Activated B cell treated with CpG ODN at 0.5 μM for 24 hours (primary cell): ENCODE results near the gene MAP3K6. TPM values are rescaled to one million over a fixed set of nuclear protein-coding genes. Genes with fewer than 3 reads are reported as not detected.

ENCODE experiments used
- ATAC-seq: fragments of 200-7000 bp; cut with Tn5 transposase; one replicate; pipeline ENCODE4 v1.10.0; 2021; ENCODE audit warnings: low read depth, mild to moderate bottlenecking, moderate library complexity
- CTCF ChIA-PET: fragments of 350-600 bp; sonication (Branson Sonifier 250); formaldehyde crosslinking; loops from one replicate; lab custom pipeline; 2021; ENCODE audit warnings: antibody characterized with exemption; lab: Charles Lee
- POLR2A ChIA-PET: fragments of 350-600 bp; sonication (Branson Sonifier 250); formaldehyde crosslinking; loops from one replicate; lab custom pipeline; 2021; ENCODE audit warnings: antibody characterized with exemption; lab: Charles Lee
- DNase-seq: peaks from one replicate; pipeline ENCODE4 v3.0.0; 2022
- H3K27ac Mint-ChIP-seq: one replicate; pipeline ENCODE4 v1.8.0; 2020; ENCODE audit warnings: mixed read lengths
- H3K27me3 Mint-ChIP-seq: one replicate; pipeline ENCODE4 v1.8.0; 2021; ENCODE audit warnings: mixed read lengths
- H3K36me3 Mint-ChIP-seq: one replicate; pipeline ENCODE4 v1.8.0; 2021; ENCODE audit warnings: low read depth, mixed read lengths
- H3K4me1 Mint-ChIP-seq: one replicate; pipeline ENCODE4 v1.8.0; 2021; ENCODE audit warnings: mixed read lengths
- H3K4me3 Mint-ChIP-seq: one replicate; pipeline ENCODE4 v1.8.0; 2020; ENCODE audit warnings: mild to moderate bottlenecking, mixed read lengths
- H3K9me3 Mint-ChIP-seq: one replicate; pipeline ENCODE4 v1.8.0; 2020; ENCODE audit warnings: mixed read lengths
- CTCF ChIP-seq: fragments of 200-600 bp; IDR thresholded peaks from one replicate; pipeline ENCODE4 v1.8.0; 2022; ENCODE audit warnings: antibody characterized with exemption, mild to moderate bottlenecking
- intact Hi-C: fragments of 100-400 bp; cut with micrococcal nuclease; formaldehyde crosslinking; loops from one replicate; pipeline ENCODE4 v1.15.1; 2024
- total RNA-seq: library from RNA; stranded (reverse); gene quantifications from 2 replicates; pipeline ENCODE4 v1.2.3, GENCODE V29; 2022

Gene MAP3K6
- total RNA-seq, 1 donor from 2014 or later, result 4.6 TPM

GRCh38 chr1:27314169-27314568 lies 52.6 kb downstream of the MAP3K6 start:
- Mint-ChIP-seq H3K27ac (no peak overlapping the region), H3K4me3 (no peak overlapping the region), H3K36me3 (peaks cover 15% of the 10 kb centered on the region), H3K4me1 (no peaks in the 10 kb centered on the region), H3K9me3 (no peaks in the 10 kb centered on the region), H3K27me3 (no peaks in the 10 kb centered on the region)
- POLR2A ChIA-PET, result interaction anchor here (0.6 to 0.7 kb wide), 2 partner anchors 68 to 307 kb away, joined by 3 to 4 read pairs; no protein-coding TSS in a partner anchor
- no peak for TF ChIP-seq CTCF
- ATAC-seq (no peak), DNase-seq (no peak)
- intact Hi-C loops, result no loop called here
- CTCF ChIA-PET, result interaction anchor here (2.6 kb wide), 1 partner anchor 14 kb away, joined by 9 read pairs; no protein-coding TSS in a partner anchor

- H3K4me1 Mint-ChIP-seq, result no peaks in the 10 kb centered on the region
- H3K27ac Mint-ChIP-seq, result no peak overlapping the region
- peaks cover 49% of the 10 kb centered on the region for H3K36me3 Mint-ChIP-seq
- H3K27me3 Mint-ChIP-seq, result no peaks in the 10 kb centered on the region
- ChIA-PET CTCF (interaction anchor here (1.3 to 2.0 kb wide), 5 partner anchors 11 to 206 kb away, joined by 3 to 8 read pairs (median 4); no protein-coding TSS in a partner anchor), POLR2A (interaction anchor here (0.6 to 0.7 kb wide), 2 partner anchors 145 to 764 kb away, joined by 4 to 9 read pairs; no protein-coding TSS in a partner anchor)
- H3K4me3 Mint-ChIP-seq, result no peak overlapping the region
- no peak for TF ChIP-seq CTCF
- DNase-seq (no peak), ATAC-seq (no peak)
- no peaks in the 10 kb centered on the region for H3K9me3 Mint-ChIP-seq
- intact Hi-C loops, result no loop called here
Measured at GRCh38 chr1:27307874-27308598, 58.7 kb downstream of the MAP3K6 start.

- no peak for DNase-seq
- H3K4me3 Mint-ChIP-seq, result no peak overlapping the region
- ATAC-seq, result no peak
- no peak for TF ChIP-seq CTCF
- no peaks in the 10 kb centered on the region for H3K27me3 Mint-ChIP-seq
- intact Hi-C loops, result no loop called here
- ChIA-PET CTCF (interaction anchor here (1.3 to 2.0 kb wide), 4 partner anchors 10 to 81 kb away, joined by 3 to 8 read pairs (median 4); no protein-coding TSS in a partner anchor), POLR2A (interaction anchor here (0.6 kb wide), 1 partner anchor 144 kb away, joined by 4 read pairs; no protein-coding TSS in a partner anchor)
- H3K4me1 Mint-ChIP-seq, result no peaks in the 10 kb centered on the region
- no peaks in the 10 kb centered on the region for H3K9me3 Mint-ChIP-seq
- H3K27ac Mint-ChIP-seq, result no peak overlapping the region
- H3K36me3 Mint-ChIP-seq, result peaks cover 54% of the 10 kb centered on the region
Measured at GRCh38 chr1:27306892-27307761, 59.6 kb downstream of the MAP3K6 start.

- ChIA-PET POLR2A (no interaction called here), CTCF (interaction anchor here (2.0 kb wide), 1 partner anchor 9 kb away, joined by 8 read pairs; no protein-coding TSS in a partner anchor)
- Mint-ChIP-seq H3K36me3 (peaks cover 59% of the 10 kb centered on the region), H3K4me1 (no peaks in the 10 kb centered on the region), H3K9me3 (no peaks in the 10 kb centered on the region), H3K27me3 (no peaks in the 10 kb centered on the region), H3K4me3 (no peak overlapping the region), H3K27ac (no peak overlapping the region)
- intact Hi-C loops, result no loop called here
- DNase-seq (no peak), ATAC-seq (no peak)
- TF ChIP-seq CTCF, result no peak
Measured at GRCh38 chr1:27306071-27306470, 60.7 kb downstream of the MAP3K6 start.

Other genes starting within 250 kb of the MAP3K6 start
- gene SLC9A1, start 211.8 kb downstream of the MAP3K6 start, total RNA-seq, result 12.2 and 13.6 TPM in 2 replicates
- gene WDTC1, start 132.3 kb downstream of the MAP3K6 start, total RNA-seq, result 62.8 and 65.1 TPM in 2 replicates
- gene TMEM222, start 44.8 kb downstream of the MAP3K6 start, total RNA-seq, result 39.3 and 43.0 TPM in 2 replicates
- 76.0 and 81.9 TPM in 2 replicates for gene SYTL1, start 24.9 kb downstream of the MAP3K6 start, total RNA-seq
- gene FCN3, start 7.9 kb upstream of the MAP3K6 start, total RNA-seq, result not detected in 2 replicates
- gene CD164L2, start 16.4 kb upstream of the MAP3K6 start, total RNA-seq, result 0.16 TPM in 1 of 2 replicates, not detected in the other
- gene GPR3, start 25.7 kb upstream of the MAP3K6 start, total RNA-seq, result 0.11 TPM in 1 of 2 replicates, not detected in the other
- 136 and 137 TPM in 2 replicates for gene WASF2, start 123.2 kb upstream of the MAP3K6 start, total RNA-seq
- 22.4 and 23.3 TPM in 2 replicates for gene AHDC1, start 237.2 kb upstream of the MAP3K6 start, total RNA-seq